ENCODE measurements around the gene CUL2.
"Not testable (repeated sequence)": the region's sequence is repeated elsewhere in the genome, so short reads cannot be mapped to it uniquely, and the experiment has no call there.

CUL2 gene

GRCh38 chr10:35090162-35090954 is at the start of gene CUL2:
TSS of gene CUL2 (minus strand) at chr10:35090341. CDS start at chr10:35071317, 19,024 bp downstream.
- peak; percentile 95 for DNase-seq

GRCh38 chr10:35136263-35136815 is 46.2 kb upstream of the CUL2 start:
- DNase-seq = no peak

DNA sequence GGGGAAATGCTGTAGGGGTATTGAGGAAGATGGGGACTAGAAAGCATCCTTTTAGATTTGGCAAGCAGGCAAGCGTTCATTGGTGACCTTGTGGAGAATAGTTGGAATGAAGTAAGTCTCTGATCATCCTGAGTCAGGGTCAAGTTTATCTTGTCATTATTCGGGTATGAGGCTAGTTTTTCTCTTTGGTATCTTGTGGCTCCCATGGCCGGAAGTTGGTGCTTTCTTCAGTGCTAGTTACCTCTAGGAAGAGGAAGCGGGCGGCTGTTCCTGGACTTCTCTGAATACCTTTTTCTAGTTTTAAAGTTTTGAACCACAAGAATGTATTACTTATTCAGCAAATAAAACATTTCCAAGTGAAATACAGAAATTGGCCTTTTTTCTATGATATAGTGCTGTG is 45.7 kb upstream of the CUL2 start:
- no peak for DNase-seq

- DNase-seq = no peak
Observed at GRCh38 chr10:35133586-35133985, 43.4 kb upstream of the CUL2 start.

GRCh38 chr10:35132727-35133126 is 42.6 kb upstream of the CUL2 start:
- DNase-seq = no peak

GRCh38 chr10:35130663-35131062 is 40.5 kb upstream of the CUL2 start:
- no peak for DNase-seq

DNA sequence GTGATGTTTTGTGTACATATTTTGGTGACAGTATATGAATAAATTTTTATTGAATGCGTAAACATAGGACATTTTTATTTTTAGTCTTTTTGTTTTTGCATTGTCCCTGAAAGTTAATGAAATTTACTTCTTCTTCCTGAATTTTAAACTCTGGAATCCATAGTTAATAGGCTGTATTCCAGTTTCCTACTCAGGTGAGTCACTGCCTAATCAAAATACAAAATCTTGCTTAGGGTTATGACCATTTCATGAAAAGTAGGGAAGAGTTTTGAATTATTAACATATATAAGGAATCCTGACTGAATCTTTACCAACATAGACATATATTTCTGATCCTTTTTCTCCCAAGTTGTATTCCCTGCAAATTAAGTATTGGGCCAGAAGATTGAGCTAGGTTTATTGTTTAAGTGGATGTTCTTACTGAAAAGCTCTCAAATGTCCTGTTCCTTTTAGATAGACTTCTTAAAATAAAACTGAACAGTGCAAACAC is 39.1 kb upstream of the CUL2 start:
- no peak for DNase-seq

DNA sequence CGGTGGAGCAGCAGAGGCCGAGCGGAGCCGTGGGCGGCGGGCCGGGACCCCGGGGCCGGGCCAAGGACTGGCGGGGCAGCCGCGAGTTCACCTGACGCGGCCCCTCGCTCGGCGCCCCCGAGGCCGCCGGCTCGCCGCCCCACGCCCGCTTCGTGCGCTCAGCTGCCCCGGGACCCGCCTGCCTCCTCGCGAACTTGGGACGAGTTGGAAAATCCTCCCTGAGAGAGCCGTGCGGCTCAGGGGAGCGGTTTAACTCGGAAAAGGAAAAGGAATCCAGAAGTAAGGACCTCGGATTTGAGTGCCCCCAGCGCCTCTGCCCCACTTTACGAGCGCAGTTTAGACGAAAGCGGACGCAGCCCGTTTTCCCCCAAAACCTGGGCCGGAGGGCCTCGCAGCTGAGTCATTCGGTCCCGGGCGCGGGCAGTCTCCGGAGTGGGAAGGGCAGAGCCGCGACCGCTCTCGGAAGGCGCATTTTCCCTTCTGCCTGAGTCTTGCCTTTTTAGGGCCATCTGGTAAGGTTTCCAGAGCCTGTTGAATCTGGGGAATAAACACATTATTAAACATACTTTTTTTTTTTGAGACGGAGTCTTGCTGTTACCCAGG is 37.2 kb upstream of the CUL2 start:
- peak; percentile 77 for DNase-seq

DNA sequence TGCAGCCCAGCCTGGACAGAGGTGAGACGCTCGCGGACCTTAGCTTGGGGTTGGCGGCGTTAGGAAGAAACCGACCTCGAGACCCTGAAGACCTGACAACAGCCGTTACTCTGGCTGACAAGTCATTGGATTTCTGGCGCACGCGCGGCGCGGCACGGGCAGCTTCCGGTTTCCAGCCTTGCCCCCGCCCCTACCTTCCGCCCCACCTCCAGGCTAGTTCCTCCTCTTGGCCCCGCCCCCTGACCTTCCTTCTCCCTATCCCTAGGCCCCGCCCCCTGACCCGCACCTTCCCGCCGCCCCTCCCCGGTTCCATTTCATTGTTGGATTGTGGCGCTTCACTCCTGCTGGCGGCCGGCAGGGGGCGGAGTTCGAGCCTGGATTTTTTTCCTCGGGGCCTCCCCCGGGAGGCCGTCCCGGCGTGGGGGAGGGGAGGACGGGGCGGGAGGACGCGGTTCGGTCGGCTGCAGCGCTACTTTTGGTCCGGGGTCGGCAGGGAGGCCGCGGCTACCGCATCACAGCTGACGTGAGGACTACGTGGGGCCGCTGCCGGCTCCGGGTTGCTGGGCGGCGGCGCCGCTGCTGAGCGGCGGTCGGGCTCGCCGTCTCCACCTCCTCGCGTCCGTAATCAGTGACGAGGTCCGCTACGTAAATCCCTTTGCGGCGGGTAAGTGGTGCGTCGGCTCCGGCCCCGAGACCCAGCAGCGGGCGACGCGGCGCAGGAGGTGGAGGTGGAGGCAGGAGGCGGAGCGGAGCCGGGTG is 36.6 kb upstream of the CUL2 start, which contains the start of gene CREM:
Gene CREM (plus strand): TSS at position 317 of the 759 bp plus-strand sequence. CDS start 10,990 bp downstream, outside the sequence.
- peak; percentile 100 for DNase-seq

DNA sequence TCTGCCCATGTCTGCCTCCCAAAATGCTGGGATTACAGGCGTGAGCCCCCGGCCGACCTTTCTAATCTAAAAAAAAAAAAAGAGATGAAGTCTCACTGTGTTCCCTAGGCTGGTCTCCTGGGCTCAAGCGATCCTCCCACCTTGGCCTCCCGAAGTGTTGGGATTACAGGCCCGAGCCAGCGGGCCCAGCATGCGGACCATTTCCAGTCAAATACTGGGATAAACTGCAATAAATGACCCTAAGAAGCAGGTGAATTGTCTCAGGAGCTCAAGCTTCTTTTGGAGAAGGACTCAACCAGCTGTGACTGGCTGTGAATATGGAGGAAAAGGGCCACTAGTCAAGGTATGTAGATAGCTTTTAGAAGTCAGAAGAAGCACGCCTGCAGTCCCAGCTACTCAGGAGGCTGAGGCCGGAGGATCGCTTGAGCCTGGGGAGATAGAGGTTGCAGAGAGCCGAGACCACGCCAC is 36.0 kb upstream of the CUL2 start:
- no peak for DNase-seq

- DNase-seq = no peak
Observed at GRCh38 chr10:35124540-35124939, 34.4 kb upstream of the CUL2 start.

DNA sequence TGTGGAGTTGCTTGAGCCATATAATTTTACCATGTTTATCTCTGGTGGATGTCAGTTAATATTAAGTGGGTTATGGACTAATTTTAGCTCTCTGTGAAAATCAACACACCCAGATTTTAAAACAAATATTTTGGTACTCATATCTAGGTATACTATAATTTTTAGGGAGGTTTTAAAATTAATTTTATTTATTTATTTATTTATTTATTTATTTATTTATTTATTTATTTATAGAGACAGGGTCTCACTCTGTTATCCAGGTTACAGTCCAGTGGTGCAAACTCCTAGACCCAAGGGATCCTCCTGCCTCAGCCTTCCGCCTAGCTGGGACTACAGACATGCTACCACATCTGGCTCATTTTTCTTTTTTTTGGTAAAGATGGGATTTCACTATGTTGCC is 29.2 kb upstream of the CUL2 start:
- DNase-seq = no peak

GRCh38 chr10:35112571-35112970 is 22.4 kb upstream of the CUL2 start:
- DNase-seq = no peak

DNA sequence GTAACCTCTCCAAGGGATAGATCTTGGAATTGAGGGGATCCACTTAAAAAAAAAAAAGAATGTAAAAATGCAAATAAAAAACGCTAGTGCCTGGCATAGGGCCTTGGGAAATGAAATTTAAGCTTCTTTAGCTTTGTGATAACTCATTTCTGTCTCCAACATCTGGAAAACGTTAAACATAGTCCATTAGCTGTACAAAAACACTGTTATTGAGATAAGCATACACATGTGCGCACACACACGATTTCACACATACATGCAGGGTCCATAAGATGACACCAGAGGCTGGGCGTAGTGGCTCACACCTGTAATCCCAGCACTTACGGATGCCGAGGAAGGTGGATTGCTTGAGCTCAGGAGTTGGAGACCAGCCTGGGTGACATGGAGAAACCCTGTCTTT is 13.7 kb upstream of the CUL2 start:
- DNase-seq = no peak

- no peak for DNase-seq
Observed at GRCh38 chr10:35097510-35097909, 7.4 kb upstream of the CUL2 start.

- DNase-seq = no peak
Observed at GRCh38 chr10:35096312-35096711, 6.2 kb upstream of the CUL2 start.

DNA sequence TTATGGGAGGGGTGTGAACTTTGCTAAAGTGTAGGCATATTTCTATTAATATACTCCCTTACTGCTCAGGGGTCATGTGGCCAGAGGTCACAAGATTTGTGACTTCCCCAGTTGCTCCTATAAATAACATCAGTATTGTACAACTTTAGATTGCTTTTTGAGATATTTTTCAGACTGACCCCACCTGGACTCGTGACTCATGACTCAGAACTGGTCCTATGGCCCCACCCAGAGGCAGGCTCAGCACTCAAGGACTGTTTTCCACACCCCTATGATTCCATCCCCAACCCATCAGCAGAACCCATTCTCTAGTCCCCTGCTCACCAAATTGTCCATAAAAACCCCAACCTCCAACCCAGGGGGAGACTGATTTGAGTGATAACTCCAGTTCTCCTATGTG is 2.7 kb upstream of the CUL2 start:
- DNase-seq = no peak

GRCh38 chr10:35091994-35092790 is 2.1 kb upstream of the CUL2 start:
- DNase-seq = no peak

- DNase-seq = peak; percentile 24
Observed at GRCh38 chr10:35089611-35090161, 455 bp downstream of the CUL2 start.

- DNase-seq = no peak
Observed at GRCh38 chr10:35083242-35083641, 6.9 kb downstream of the CUL2 start.

DNA sequence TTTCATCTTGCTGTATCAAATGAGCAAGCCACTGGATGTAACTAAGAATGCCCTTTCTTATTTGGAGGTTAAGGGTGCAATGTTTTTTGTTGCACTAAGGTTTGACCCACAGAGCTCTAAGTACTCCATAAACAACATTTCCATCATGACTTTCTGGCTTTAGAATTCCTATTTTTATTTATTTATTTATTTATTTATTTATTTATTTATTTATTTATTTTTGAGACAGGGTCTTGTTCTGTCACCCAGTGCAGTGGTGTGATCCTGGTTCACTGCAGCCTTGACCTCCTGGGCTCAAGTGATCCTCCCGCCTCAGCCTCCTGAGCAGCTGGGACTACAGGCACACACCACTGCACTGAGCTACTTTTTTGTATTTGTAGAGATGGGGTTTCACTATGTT is 9.9 kb downstream of the CUL2 start:
- DNase-seq = not testable (repeated sequence)

DNA sequence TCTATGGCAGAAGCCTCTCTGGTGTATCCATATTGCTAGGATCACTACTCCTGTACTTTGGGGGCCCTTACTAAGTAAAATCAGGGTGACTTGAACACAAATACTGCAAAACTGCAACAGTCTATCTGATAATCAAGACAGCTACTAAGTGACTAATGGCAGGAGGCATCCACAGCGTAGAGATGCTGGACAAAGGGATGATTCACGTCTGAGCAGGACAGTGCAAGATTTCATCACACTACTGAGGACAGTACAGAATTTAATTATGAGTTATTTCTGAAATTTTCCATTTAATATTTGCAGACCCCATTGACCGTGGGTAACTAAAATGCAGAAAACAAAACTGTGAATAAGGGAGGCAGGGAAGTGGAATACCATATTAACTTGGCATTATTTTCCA is 10.4 kb downstream of the CUL2 start:
- DNase-seq = no peak
